GM23338 (cell line): ENCODE measurements around the gene OSBPL1A.

Source experiments
- CTCF ChIP-seq, 2 experiments: fragments of 200-600 bp in 1 of 2; sonication (generic) in 1 of 2; conservative IDR thresholded peaks; 2 replicates each; pipeline versions ENCODE4 v1.5.1 to v1.6.1; 2016 to 2017; ENCODE audit warnings: antibody characterized with exemption in 2 of 2, low read depth in 2 of 2, mild to moderate bottlenecking in 2 of 2, moderate library complexity in 1 of 2
- TF ChIP-seq, protein P1 (sequence below): IDR thresholded peaks from one replicate; pipeline ENCODE4 v1.6.1; 2018; ENCODE audit warnings: antibody characterized with exemption; ENCODE audit not compliant: unreplicated experiment

DNA sequence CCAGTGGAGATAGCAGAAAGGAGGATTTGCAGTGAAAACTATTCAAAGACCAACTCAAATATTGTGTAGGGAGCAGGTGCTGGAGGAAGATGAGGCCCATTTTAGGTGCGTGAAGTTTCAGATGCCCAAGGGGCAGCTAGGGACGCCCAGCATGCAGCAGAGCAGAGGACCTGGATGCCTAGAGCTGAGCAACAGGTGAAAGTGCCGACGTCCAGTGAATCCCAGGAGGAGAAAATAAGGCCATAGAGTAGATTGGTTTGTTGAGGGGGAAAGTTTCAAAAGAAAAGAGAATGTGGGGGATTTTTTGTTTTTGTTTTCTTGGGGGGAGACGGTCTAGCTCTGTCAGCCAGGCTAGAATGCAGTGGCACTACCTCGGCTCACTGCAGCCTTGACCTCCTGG, 53.1 kb downstream of the OSBPL1A start:
- TF ChIP-seq, protein P1, sequence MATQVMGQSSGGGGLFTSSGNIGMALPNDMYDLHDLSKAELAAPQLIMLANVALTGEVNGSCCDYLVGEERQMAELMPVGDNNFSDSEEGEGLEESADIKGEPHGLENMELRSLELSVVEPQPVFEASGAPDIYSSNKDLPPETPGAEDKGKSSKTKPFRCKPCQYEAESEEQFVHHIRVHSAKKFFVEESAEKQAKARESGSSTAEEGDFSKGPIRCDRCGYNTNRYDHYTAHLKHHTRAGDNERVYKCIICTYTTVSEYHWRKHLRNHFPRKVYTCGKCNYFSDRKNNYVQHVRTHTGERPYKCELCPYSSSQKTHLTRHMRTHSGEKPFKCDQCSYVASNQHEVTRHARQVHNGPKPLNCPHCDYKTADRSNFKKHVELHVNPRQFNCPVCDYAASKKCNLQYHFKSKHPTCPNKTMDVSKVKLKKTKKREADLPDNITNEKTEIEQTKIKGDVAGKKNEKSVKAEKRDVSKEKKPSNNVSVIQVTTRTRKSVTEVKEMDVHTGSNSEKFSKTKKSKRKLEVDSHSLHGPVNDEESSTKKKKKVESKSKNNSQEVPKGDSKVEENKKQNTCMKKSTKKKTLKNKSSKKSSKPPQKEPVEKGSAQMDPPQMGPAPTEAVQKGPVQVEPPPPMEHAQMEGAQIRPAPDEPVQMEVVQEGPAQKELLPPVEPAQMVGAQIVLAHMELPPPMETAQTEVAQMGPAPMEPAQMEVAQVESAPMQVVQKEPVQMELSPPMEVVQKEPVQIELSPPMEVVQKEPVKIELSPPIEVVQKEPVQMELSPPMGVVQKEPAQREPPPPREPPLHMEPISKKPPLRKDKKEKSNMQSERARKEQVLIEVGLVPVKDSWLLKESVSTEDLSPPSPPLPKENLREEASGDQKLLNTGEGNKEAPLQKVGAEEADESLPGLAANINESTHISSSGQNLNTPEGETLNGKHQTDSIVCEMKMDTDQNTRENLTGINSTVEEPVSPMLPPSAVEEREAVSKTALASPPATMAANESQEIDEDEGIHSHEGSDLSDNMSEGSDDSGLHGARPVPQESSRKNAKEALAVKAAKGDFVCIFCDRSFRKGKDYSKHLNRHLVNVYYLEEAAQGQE = no peak
- no peak for TF ChIP-seq CTCF (conservative IDR thresholded peaks at IDR 0.05; ENCODE audit: low read depth in 2 of 2)
